Liver (tissue), 9 donors: ENCODE measurements around the gene IFITM5. TPM values are rescaled to one million over a fixed set of nuclear protein-coding genes. Genes with fewer than 3 reads are reported as not detected.

Source experiments
- DNase-seq: peaks from one replicate; pipeline ENCODE4 v3.0.0-alpha.2; 2017; ENCODE audit warnings: low spot score
- H3K27ac ChIP-seq, 2 donors: one replicate each; pipeline ENCODE4 v1.7.0; 2013; ENCODE audit warnings: inconsistent platforms in 2 of 2, low read length in 2 of 2, control low read depth in 1 of 2, low read depth in 1 of 2, mild to moderate bottlenecking in 1 of 2
- H3K27me3 ChIP-seq, 4 donors: one replicate each; pipeline versions ENCODE4 v1.6.1 to v1.7.0; 2013; ENCODE audit warnings: low read length in 3 of 4, inconsistent platforms in 1 of 4, mild to moderate bottlenecking in 1 of 4, moderate library complexity in 1 of 4; ENCODE audit not compliant: control insufficient read depth in 4 of 4, insufficient read depth in 4 of 4
- H3K36me3 ChIP-seq, 4 donors: one replicate each; pipeline versions ENCODE4 v1.6.1 to v1.7.0; 2013; ENCODE audit warnings: low read length in 3 of 4, mild to moderate bottlenecking in 3 of 4, low read depth in 1 of 4, moderate library complexity in 1 of 4; ENCODE audit not compliant: control insufficient read depth in 4 of 4, insufficient read depth in 3 of 4
- H3K4me1 ChIP-seq, 4 donors: one replicate each; pipeline versions ENCODE4 v1.6.1 to v1.7.0; 2013; ENCODE audit warnings: low read length in 3 of 4, mild to moderate bottlenecking in 3 of 4, moderate library complexity in 1 of 4; ENCODE audit not compliant: control insufficient read depth in 4 of 4, insufficient read depth in 4 of 4
- H3K4me3 ChIP-seq, 3 donors: one replicate each; pipeline versions ENCODE4 v1.6.1 to v1.7.0; 2013; ENCODE audit warnings: low read length in 3 of 3, control low read depth in 1 of 3, low read depth in 1 of 3, mild to moderate bottlenecking in 1 of 3
- H3K9ac ChIP-seq, 2 donors: one replicate each; pipeline ENCODE4 v1.7.0; 2013; ENCODE audit warnings: low read length in 2 of 2, mild to moderate bottlenecking in 2 of 2, moderate library complexity in 2 of 2, control low read depth in 1 of 2, low read depth in 1 of 2
- H3K9me3 ChIP-seq, 4 donors: one replicate each; pipeline versions ENCODE4 v1.6.1 to v1.7.0; 2013; ENCODE audit warnings: low read length in 3 of 4; ENCODE audit not compliant: control insufficient read depth in 4 of 4
- EGR1 ChIP-seq, 2 donors: IDR thresholded peaks; 2 replicates each; pipeline ENCODE4 v1.6.1; 2016 to 2018; ENCODE audit warnings: antibody characterized with exemption in 2 of 2, low read depth in 2 of 2
- FOXA1 ChIP-seq: IDR thresholded peaks from 2 replicates; pipeline ENCODE4 v1.6.1; 2016; ENCODE audit warnings: antibody characterized with exemption
- FOXA2 ChIP-seq: IDR thresholded peaks from 2 replicates; pipeline ENCODE4 v1.6.1; 2016; ENCODE audit warnings: antibody characterized with exemption
- GABPA ChIP-seq, 2 donors: IDR thresholded peaks in 1 of 2; conservative IDR thresholded peaks in 1 of 2; 2 replicates each; pipeline ENCODE4 v1.6.1; 2016; ENCODE audit warnings: antibody characterized with exemption in 2 of 2, mild to moderate bottlenecking in 1 of 2, moderate library complexity in 1 of 2
- HNF4A ChIP-seq, 2 donors: conservative IDR thresholded peaks; 2 replicates each; pipeline ENCODE4 v1.6.1; 2016; ENCODE audit warnings: antibody characterized with exemption in 2 of 2, mild to moderate bottlenecking in 2 of 2
- HNF4G ChIP-seq: IDR thresholded peaks from 2 replicates; pipeline ENCODE4 v1.6.1; 2016; ENCODE audit warnings: antibody characterized with exemption
- JUND ChIP-seq, 2 donors: IDR thresholded peaks; 2 replicates each; pipeline ENCODE4 v1.6.1; 2016; ENCODE audit warnings: antibody characterized with exemption in 2 of 2
- NR2F2 ChIP-seq: IDR thresholded peaks from 2 replicates; pipeline ENCODE4 v1.6.1; 2016; ENCODE audit warnings: antibody characterized with exemption
- RAD21 ChIP-seq, 2 donors: IDR thresholded peaks; 2 replicates each; pipeline ENCODE4 v1.6.1; 2016; ENCODE audit warnings: antibody characterized with exemption in 2 of 2, mild to moderate bottlenecking in 2 of 2
- RXRA ChIP-seq, 2 donors: IDR thresholded peaks; 2 replicates each; pipeline ENCODE4 v1.6.1; 2017 to 2018; ENCODE audit warnings: antibody characterized with exemption in 2 of 2, mild to moderate bottlenecking in 1 of 2
- SP1 ChIP-seq: IDR thresholded peaks from 2 replicates; pipeline ENCODE4 v1.6.1; 2018; ENCODE audit warnings: antibody characterized with exemption, mild to moderate bottlenecking
- TAF1 ChIP-seq: conservative IDR thresholded peaks from 2 replicates; pipeline ENCODE4 v1.6.1; 2016; ENCODE audit warnings: antibody characterized with exemption, mild to moderate bottlenecking
- YY1 ChIP-seq: IDR thresholded peaks from 2 replicates; pipeline ENCODE4 v1.6.1; 2016; ENCODE audit warnings: antibody characterized with exemption, mild to moderate bottlenecking
- WGBS: extraction: QIAGEN DNeasy Blood & Tissue Kit; methylation state at CpG from one replicate; pipeline ENCODE4 v1.1.7; 2013; 5-methylcytosine and 5-hydroxymethylcytosine counted together
- polyA plus RNA-seq, 2 donors: library from polyadenylated mRNA; stranded (reverse) in 1 of 2; unstranded in 1 of 2; fragments of 200-250 nt in 1 of 2; fragments of >200 nt in 1 of 2; fragmentation: Nextera tagmentation in 1 of 2; extraction: Ambion mirVana in 1 of 2; gene quantifications; one replicate each; pipeline versions ENCODE4 v1.2.1 to v1.2.3, GENCODE V29; 2013 to 2015
- total RNA-seq, 2 donors: library from RNA; depleted of rRNA; stranded (reverse); fragments of >200 nt; gene quantifications; one replicate each; pipeline ENCODE4 v1.2.3, GENCODE V29; 2014
- TF ChIP-seq, protein P1 (sequence below): IDR thresholded peaks from 2 replicates; pipeline ENCODE4 v1.6.1; 2016; ENCODE audit warnings: antibody characterized with exemption, mild to moderate bottlenecking
- TF ChIP-seq, protein P2 (sequence below): IDR thresholded peaks from 2 replicates; pipeline ENCODE4 v1.6.1; 2016; ENCODE audit warnings: antibody characterized with exemption
- TF ChIP-seq, protein P3 (sequence below): fragments of 150-350 bp; IDR thresholded peaks from 2 replicates; pipeline ENCODE4 v1.5.1; 2017; ENCODE audit warnings: improper control_type of control experiment, low read depth, low read length; ENCODE audit not compliant: missing input control
- TF ChIP-seq, protein P4 (sequence below): IDR thresholded peaks from 2 replicates; pipeline ENCODE4 v1.6.1; 2016; ENCODE audit warnings: antibody characterized with exemption
- TF ChIP-seq, protein P5 (sequence below): IDR thresholded peaks from 2 replicates; pipeline ENCODE4 v1.6.1; 2016; ENCODE audit warnings: antibody characterized with exemption
- donor health status: healthy.
- donor health status: healthy.
- donor health status: healthy.
- donor health status: healthy.
- donor health status: healthy.

IFITM5 gene
- total and polyA plus RNA-seq, 4 donors, result not detected

DNA sequence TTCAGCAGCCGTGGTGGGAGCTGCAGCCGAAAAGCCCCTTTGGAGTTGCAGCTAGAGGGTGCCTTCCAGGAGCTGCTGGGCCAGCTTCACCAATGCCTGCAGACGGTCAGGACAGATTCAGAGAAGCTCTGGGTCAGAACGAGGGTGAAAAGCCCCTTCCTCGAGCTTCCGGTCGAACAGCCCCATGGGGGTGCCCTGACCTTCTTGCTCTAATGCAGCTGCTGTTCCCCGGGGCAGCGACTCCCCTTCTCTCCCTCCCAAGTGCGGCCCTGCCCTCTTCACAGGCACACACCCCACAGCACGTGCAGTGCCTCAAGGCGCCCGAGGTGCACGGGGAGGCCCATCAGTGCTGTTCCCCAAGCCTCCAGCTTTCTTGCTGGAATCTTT is 31.0 kb upstream of the IFITM5 start:
- WGBS, result 88% methylated on average over 14 of the region's 14 CpGs
- no peak for DNase-seq
- no peak overlapping the region for H3K4me3 ChIP-seq
- H3K27ac ChIP-seq, result no peak overlapping the region
- peaks cover 0 to 14% (median 10%) of the 10 kb centered on the region in 4 donors for H3K4me1 ChIP-seq
- TF ChIP-seq, protein P1, sequence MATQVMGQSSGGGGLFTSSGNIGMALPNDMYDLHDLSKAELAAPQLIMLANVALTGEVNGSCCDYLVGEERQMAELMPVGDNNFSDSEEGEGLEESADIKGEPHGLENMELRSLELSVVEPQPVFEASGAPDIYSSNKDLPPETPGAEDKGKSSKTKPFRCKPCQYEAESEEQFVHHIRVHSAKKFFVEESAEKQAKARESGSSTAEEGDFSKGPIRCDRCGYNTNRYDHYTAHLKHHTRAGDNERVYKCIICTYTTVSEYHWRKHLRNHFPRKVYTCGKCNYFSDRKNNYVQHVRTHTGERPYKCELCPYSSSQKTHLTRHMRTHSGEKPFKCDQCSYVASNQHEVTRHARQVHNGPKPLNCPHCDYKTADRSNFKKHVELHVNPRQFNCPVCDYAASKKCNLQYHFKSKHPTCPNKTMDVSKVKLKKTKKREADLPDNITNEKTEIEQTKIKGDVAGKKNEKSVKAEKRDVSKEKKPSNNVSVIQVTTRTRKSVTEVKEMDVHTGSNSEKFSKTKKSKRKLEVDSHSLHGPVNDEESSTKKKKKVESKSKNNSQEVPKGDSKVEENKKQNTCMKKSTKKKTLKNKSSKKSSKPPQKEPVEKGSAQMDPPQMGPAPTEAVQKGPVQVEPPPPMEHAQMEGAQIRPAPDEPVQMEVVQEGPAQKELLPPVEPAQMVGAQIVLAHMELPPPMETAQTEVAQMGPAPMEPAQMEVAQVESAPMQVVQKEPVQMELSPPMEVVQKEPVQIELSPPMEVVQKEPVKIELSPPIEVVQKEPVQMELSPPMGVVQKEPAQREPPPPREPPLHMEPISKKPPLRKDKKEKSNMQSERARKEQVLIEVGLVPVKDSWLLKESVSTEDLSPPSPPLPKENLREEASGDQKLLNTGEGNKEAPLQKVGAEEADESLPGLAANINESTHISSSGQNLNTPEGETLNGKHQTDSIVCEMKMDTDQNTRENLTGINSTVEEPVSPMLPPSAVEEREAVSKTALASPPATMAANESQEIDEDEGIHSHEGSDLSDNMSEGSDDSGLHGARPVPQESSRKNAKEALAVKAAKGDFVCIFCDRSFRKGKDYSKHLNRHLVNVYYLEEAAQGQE, result no peak
- TF ChIP-seq FOXA2 (no peak), RAD21 (IDR thresholded peaks at IDR 0.05) (no peak), RXRA (IDR thresholded peaks at IDR 0.05) (no peak), YY1 (no peak), HNF4G (no peak), HNF4A (conservative IDR thresholded peaks at IDR 0.05) (no peak)
- TF ChIP-seq, protein P2, sequence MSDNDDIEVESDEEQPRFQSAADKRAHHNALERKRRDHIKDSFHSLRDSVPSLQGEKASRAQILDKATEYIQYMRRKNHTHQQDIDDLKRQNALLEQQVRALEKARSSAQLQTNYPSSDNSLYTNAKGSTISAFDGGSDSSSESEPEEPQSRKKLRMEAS, result no peak
- H3K9ac ChIP-seq, result no peak overlapping the region
- no peaks in the 10 kb centered on the region for H3K9me3 ChIP-seq
- no peaks in the 10 kb centered on the region for H3K36me3 ChIP-seq
- no peaks in the 10 kb centered on the region for H3K27me3 ChIP-seq

DNA sequence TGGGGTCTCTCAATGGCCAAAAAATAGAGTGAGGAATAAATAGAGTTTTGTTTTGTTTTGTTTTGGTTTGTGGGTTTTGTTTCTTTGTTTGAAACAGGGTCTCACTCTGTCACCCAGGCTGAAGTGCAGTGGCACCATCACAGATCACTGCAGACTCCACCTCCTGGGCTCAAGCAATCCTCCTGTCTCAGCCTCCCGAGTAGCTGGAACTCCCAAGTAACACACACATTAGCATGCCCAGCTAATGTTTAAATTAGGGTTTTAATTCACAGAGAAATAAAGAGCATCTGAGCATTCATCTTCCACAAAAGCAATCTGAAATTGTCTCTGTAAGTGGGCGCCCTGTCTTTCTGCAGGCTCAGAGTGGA is 30.5 kb upstream of the IFITM5 start:
- Histone ChIP-seq H3K36me3 (no peaks in the 10 kb centered on the region), H3K9me3 (no peaks in the 10 kb centered on the region), H3K4me1 (peaks cover 0 to 14% (median 10%) of the 10 kb centered on the region in 4 donors), H3K27me3 (no peaks in the 10 kb centered on the region), H3K4me3 (no peak overlapping the region), H3K9ac (no peak overlapping the region), H3K27ac (no peak overlapping the region)
- WGBS, result 96% methylated on average over 2 of the region's 2 CpGs
- no peak for TF ChIP-seq RAD21 (IDR thresholded peaks at IDR 0.05)
- TF ChIP-seq, protein P3, sequence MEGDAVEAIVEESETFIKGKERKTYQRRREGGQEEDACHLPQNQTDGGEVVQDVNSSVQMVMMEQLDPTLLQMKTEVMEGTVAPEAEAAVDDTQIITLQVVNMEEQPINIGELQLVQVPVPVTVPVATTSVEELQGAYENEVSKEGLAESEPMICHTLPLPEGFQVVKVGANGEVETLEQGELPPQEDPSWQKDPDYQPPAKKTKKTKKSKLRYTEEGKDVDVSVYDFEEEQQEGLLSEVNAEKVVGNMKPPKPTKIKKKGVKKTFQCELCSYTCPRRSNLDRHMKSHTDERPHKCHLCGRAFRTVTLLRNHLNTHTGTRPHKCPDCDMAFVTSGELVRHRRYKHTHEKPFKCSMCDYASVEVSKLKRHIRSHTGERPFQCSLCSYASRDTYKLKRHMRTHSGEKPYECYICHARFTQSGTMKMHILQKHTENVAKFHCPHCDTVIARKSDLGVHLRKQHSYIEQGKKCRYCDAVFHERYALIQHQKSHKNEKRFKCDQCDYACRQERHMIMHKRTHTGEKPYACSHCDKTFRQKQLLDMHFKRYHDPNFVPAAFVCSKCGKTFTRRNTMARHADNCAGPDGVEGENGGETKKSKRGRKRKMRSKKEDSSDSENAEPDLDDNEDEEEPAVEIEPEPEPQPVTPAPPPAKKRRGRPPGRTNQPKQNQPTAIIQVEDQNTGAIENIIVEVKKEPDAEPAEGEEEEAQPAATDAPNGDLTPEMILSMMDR, result no peak
- TF ChIP-seq, protein P4, sequence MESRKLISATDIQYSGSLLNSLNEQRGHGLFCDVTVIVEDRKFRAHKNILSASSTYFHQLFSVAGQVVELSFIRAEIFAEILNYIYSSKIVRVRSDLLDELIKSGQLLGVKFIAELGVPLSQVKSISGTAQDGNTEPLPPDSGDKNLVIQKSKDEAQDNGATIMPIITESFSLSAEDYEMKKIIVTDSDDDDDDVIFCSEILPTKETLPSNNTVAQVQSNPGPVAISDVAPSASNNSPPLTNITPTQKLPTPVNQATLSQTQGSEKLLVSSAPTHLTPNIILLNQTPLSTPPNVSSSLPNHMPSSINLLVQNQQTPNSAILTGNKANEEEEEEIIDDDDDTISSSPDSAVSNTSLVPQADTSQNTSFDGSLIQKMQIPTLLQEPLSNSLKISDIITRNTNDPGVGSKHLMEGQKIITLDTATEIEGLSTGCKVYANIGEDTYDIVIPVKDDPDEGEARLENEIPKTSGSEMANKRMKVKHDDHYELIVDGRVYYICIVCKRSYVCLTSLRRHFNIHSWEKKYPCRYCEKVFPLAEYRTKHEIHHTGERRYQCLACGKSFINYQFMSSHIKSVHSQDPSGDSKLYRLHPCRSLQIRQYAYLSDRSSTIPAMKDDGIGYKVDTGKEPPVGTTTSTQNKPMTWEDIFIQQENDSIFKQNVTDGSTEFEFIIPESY, result no peak
- no peak for TF ChIP-seq FOXA2
- TF ChIP-seq YY1, result no peak
- TF ChIP-seq, protein P2, result no peak
- TF ChIP-seq NR2F2, result no peak
- TF ChIP-seq GABPA (IDR thresholded peaks at IDR 0.05 in 1 of 2, conservative IDR thresholded peaks at IDR 0.05 in 1 of 2), result no peak
- TF ChIP-seq HNF4G, result no peak
- no peak for TF ChIP-seq SP1
- TF ChIP-seq RXRA (IDR thresholded peaks at IDR 0.05), result no peak
- no peak for TF ChIP-seq EGR1 (IDR thresholded peaks at IDR 0.05; ENCODE audit: low read depth in 2 of 2)
- TF ChIP-seq, protein P5, sequence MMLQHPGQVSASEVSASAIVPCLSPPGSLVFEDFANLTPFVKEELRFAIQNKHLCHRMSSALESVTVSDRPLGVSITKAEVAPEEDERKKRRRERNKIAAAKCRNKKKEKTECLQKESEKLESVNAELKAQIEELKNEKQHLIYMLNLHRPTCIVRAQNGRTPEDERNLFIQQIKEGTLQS, result no peak
- no peak for TF ChIP-seq HNF4A (conservative IDR thresholded peaks at IDR 0.05)
- no peak for TF ChIP-seq FOXA1
- no peak for TF ChIP-seq TAF1
- TF ChIP-seq JUND (IDR thresholded peaks at IDR 0.05), result no peak
- TF ChIP-seq, protein P1, result no peak
- no peak for DNase-seq
